Neural cell (in vitro differentiated cells): ENCODE results near the gene MOB3A. TPM values are rescaled to one million over a fixed set of nuclear protein-coding genes. Genes with fewer than 3 reads are reported as not detected.

ENCODE experiments used
- H2AFZ ChIP-seq: fragments of 200-600, 300-800 bp; sonication (generic), shearing (Covaris generic); 2 replicates; pipeline ENCODE4 v1.6.0; 2014; ENCODE audit warnings: low read depth, mild to moderate bottlenecking, antibody characterized with exemption, low read length, moderate library complexity
- H3F3A ChIP-seq: fragments of 200-600 bp; shearing (Covaris generic); 2 replicates; pipeline ENCODE4 v1.6.1; 2016; ENCODE audit warnings: mild to moderate bottlenecking, moderate library complexity, mixed read lengths, antibody characterized with exemption, low read length; ENCODE audit not compliant: insufficient read depth, poor library complexity, severe bottlenecking
- H3K27ac ChIP-seq: fragments of 200-600, 300-800 bp; sonication (generic), shearing (Covaris generic); 2 replicates; pipeline ENCODE4 v1.5.1; 2014; ENCODE audit warnings: mild to moderate bottlenecking, low read length, moderate library complexity
- H3K27me3 ChIP-seq: fragments of 300-800, 200-600 bp; sonication (generic), shearing (Covaris generic); 2 replicates; pipeline ENCODE4 v1.6.0; 2014; ENCODE audit warnings: mild to moderate bottlenecking, low read depth, low read length, moderate library complexity; ENCODE audit not compliant: insufficient read depth
- H3K36me3 ChIP-seq: fragments of 300-800, 200-600 bp; sonication (generic), shearing (Covaris generic); 2 replicates; pipeline ENCODE4 v1.5.1; 2014; ENCODE audit warnings: mild to moderate bottlenecking, antibody characterized with exemption, low read length, moderate library complexity; ENCODE audit not compliant: insufficient read depth
- H3K4me2 ChIP-seq: fragments of 300-800, 200-600 bp; sonication (generic), shearing (Covaris generic); 2 replicates; pipeline ENCODE4 v1.6.0; 2014; ENCODE audit warnings: mild to moderate bottlenecking, low read length
- H3K4me3 ChIP-seq: fragments of 300-800, 200-600 bp; sonication (generic), shearing (Covaris generic); 2 replicates; pipeline ENCODE4 v1.5.1; 2014; ENCODE audit warnings: mild to moderate bottlenecking, low read length, moderate library complexity
- H3K79me2 ChIP-seq: fragments of 200-600 bp; shearing (Covaris generic); replicated peaks from 2 replicates; pipeline ENCODE4 v1.6.0; 2014; ENCODE audit warnings: mild to moderate bottlenecking, low read length, moderate library complexity; ENCODE audit not compliant: insufficient read depth
- H3K9ac ChIP-seq: fragments of 300-800, 200-600 bp; sonication (generic), shearing (Covaris generic); 2 replicates; pipeline ENCODE4 v1.6.1; 2016; ENCODE audit warnings: mild to moderate bottlenecking, low read length, mixed read lengths
- H3K9me2 ChIP-seq: fragments of 200-600 bp; shearing (Covaris generic); 2 replicates; pipeline ENCODE4 v1.6.1; 2016; ENCODE audit warnings: mild to moderate bottlenecking, low read length, mixed read lengths; ENCODE audit not compliant: insufficient read depth
- H3K9me3 ChIP-seq: fragments of 200-600, 300-800 bp; sonication (generic), shearing (Covaris generic); 2 replicates; pipeline ENCODE4 v1.6.1; 2016; ENCODE audit warnings: mild to moderate bottlenecking, mixed run types, low read length, moderate library complexity, mixed read lengths
- H4K20me1 ChIP-seq: fragments of 200-600 bp; shearing (Covaris generic); 2 replicates; pipeline ENCODE4 v1.6.1; 2016; ENCODE audit warnings: mild to moderate bottlenecking, mixed run types; ENCODE audit not compliant: insufficient read depth
- EP300 ChIP-seq: fragments of 450-650 bp; conservative IDR thresholded peaks from 2 replicates; pipeline ENCODE4 v1.6.1; 2014; ENCODE audit warnings: antibody characterized with exemption, mild to moderate bottlenecking, moderate library complexity; ENCODE audit not compliant: poor library complexity, severe bottlenecking
- EZH2 ChIP-seq: fragments of 200-600, 300-800 bp; shearing (Covaris generic), sonication (generic); IDR thresholded peaks from 2 replicates; pipeline ENCODE4 v1.6.1; 2014; ENCODE audit warnings: antibody characterized with exemption, low read length, borderline replicate concordance, mild to moderate bottlenecking; ENCODE audit not compliant: insufficient read depth, poor library complexity, severe bottlenecking
- MXI1 ChIP-seq: fragments of 450-650 bp; conservative IDR thresholded peaks from 2 replicates; pipeline ENCODE4 v1.6.1; 2014; ENCODE audit warnings: antibody characterized with exemption, mild to moderate bottlenecking; ENCODE audit not compliant: poor library complexity, severe bottlenecking
- POLR2AphosphoS5 ChIP-seq: IDR thresholded peaks from 2 replicates; pipeline ENCODE4 v1.6.1; 2012
- RAD21 ChIP-seq: fragments of 450-650 bp; conservative IDR thresholded peaks from 2 replicates; pipeline ENCODE4 v1.6.1; 2014; ENCODE audit warnings: antibody characterized with exemption, mild to moderate bottlenecking, moderate library complexity
- REST ChIP-seq: IDR thresholded peaks from 2 replicates; pipeline ENCODE4 v1.6.1; 2012; ENCODE audit warnings: borderline replicate concordance
- SMC3 ChIP-seq: fragments of 450-650 bp; conservative IDR thresholded peaks from 2 replicates; pipeline ENCODE4 v1.6.1; 2014; ENCODE audit warnings: antibody characterized with exemption, mild to moderate bottlenecking, moderate library complexity; ENCODE audit not compliant: poor library complexity
- TAF1 ChIP-seq: IDR thresholded peaks from 2 replicates; pipeline ENCODE4 v1.6.1; 2012; ENCODE audit warnings: low read depth
- polyA plus RNA-seq: library from polyadenylated mRNA; depleted of rRNA; stranded (reverse); fragments of >200 nt; gene quantifications from 2 replicates; pipeline ENCODE4 v1.2.3, GENCODE V29; 2014
- TF ChIP-seq, protein P1 (sequence below): fragments of 450-650 bp; IDR thresholded peaks from 2 replicates; pipeline ENCODE4 v1.5.1; 2014; ENCODE audit warnings: antibody characterized with exemption, mild to moderate bottlenecking, moderate library complexity; ENCODE audit not compliant: poor library complexity, severe bottlenecking

The MOB3A gene
- polyA plus RNA-seq, 1 donor from 2014 or later: 5.8 TPM

DNA sequence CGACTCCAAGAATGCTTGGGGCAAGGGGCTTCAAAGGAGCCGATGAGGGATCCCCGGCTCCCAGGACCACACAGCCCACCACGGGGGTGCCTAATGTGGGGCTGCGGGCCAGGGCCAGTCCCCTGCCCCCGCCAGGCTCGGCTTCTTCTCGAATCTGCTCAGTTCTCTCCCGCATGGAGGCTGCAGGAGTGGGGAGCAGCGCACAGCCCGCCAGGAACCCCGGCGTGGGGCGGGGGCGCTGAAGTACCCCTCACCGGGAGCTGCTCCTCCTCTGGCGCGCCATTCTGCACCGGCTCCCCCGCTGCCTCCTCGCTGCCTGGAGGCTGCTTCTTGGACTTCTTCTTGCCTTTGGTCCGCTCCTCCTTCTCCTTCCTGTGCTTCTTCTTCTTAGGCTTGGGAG is 15.3 kb upstream of the MOB3A start:
- Histone ChIP-seq H3K4me2 (no peak overlapping the region), H3K36me3 (no peaks in the 10 kb centered on the region), H3F3A (no peaks in the 10 kb centered on the region), H3K27me3 (no peaks in the 10 kb centered on the region), H4K20me1 (no peaks in the 10 kb centered on the region), H3K4me3 (no peak overlapping the region), H3K9ac (no peak overlapping the region), H3K27ac (no peak overlapping the region), H2AFZ (no peak overlapping the region), H3K9me3 (no peaks in the 10 kb centered on the region), H3K9me2 (no peaks in the 10 kb centered on the region), H3K79me2 (no peaks in the 10 kb centered on the region)
- TF ChIP-seq MXI1 (no peak), SMC3 (no peak), TAF1 (no peak), RAD21 (no peak), EZH2 (no peak), EP300 (no peak), REST (no peak), POLR2AphosphoS5 (no peak)
- TF ChIP-seq, protein P1, sequence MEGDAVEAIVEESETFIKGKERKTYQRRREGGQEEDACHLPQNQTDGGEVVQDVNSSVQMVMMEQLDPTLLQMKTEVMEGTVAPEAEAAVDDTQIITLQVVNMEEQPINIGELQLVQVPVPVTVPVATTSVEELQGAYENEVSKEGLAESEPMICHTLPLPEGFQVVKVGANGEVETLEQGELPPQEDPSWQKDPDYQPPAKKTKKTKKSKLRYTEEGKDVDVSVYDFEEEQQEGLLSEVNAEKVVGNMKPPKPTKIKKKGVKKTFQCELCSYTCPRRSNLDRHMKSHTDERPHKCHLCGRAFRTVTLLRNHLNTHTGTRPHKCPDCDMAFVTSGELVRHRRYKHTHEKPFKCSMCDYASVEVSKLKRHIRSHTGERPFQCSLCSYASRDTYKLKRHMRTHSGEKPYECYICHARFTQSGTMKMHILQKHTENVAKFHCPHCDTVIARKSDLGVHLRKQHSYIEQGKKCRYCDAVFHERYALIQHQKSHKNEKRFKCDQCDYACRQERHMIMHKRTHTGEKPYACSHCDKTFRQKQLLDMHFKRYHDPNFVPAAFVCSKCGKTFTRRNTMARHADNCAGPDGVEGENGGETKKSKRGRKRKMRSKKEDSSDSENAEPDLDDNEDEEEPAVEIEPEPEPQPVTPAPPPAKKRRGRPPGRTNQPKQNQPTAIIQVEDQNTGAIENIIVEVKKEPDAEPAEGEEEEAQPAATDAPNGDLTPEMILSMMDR: no peak

DNA sequence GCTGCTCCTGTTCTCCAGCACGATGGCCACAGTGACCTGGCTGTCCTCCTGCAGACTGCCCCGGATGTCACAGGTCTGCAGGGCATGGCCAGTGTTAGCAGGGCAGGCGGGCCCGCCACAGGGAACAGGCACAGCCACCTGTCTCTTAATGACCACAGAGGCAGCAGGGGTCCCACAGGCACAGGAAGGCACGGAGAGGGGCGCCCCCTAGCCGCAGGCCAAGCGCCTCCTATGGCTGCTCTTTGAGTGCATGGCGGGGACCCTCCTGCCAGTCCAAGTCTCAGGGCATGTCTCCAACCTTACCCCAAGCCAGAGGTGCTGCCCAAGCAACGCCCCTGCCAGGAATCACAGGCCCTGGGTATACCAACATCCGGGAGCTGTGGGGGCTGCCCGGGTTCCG is 14.7 kb upstream of the MOB3A start:
- Histone ChIP-seq H3K79me2 (no peaks in the 10 kb centered on the region), H3K4me3 (no peak overlapping the region), H3K4me2 (no peak overlapping the region), H3F3A (no peaks in the 10 kb centered on the region), H3K9me3 (no peaks in the 10 kb centered on the region), H3K36me3 (no peaks in the 10 kb centered on the region), H3K27ac (no peak overlapping the region), H2AFZ (no peak overlapping the region), H4K20me1 (no peaks in the 10 kb centered on the region), H3K27me3 (no peaks in the 10 kb centered on the region), H3K9ac (no peak overlapping the region), H3K9me2 (no peaks in the 10 kb centered on the region)
- no peak for TF ChIP-seq REST
- TF ChIP-seq TAF1: no peak
- no peak for TF ChIP-seq EP300
- no peak for TF ChIP-seq EZH2
- TF ChIP-seq SMC3: no peak
- no peak for TF ChIP-seq RAD21
- no peak for TF ChIP-seq MXI1
- no peak for TF ChIP-seq POLR2AphosphoS5
- TF ChIP-seq, protein P1: no peak
